Panc1 (cell line): ENCODE data around the gene RNASE12.

ENCODE experiments used
- CTCF ChIP-seq: fragments of 450-650 bp; IDR thresholded peaks from 2 replicates; pipeline ENCODE4 v1.5.1; 2017; ENCODE audit warnings: mild to moderate bottlenecking
- TCF7L2 ChIP-seq: IDR thresholded peaks from 2 replicates; pipeline ENCODE4 v1.6.1; 2011; ENCODE audit warnings: mild to moderate bottlenecking, low read depth, low read length, inconsistent platforms

GRCh38 chr14:20557212-20557542 lies 34.0 kb downstream of the RNASE12 start:
- TF ChIP-seq CTCF (no peak), TCF7L2 (no peak)
